Mesenteric fat pad (tissue), 1 donor: ENCODE results near the gene SPG11. TPM values are rescaled to one million over a fixed set of nuclear protein-coding genes. Genes with fewer than 3 reads are reported as not detected.
"Not testable (repeated sequence)": the region's sequence is repeated elsewhere in the genome, so short reads cannot be mapped to it uniquely, and the experiment has no call there.

Experiments used
- DNase-seq: peaks from one replicate; pipeline ENCODE4 v3.0.0-alpha.2; 2020; ENCODE audit warnings: low spot score
- total RNA-seq: library from RNA; stranded (reverse); fragmentation: NEBNext Ultra II Directional; extraction: Animal tissue kit (Norgen Biotek cat#: 25700); gene quantifications from one replicate; pipeline ENCODE4 v1.2.1, GENCODE V29; 2021
- donor health status: DM: yes; HTN: yes; CAD: no.

The SPG11 gene
- total RNA-seq, 1 donor from 2014 or later: 72.1 TPM

GRCh38 chr15:44676676-44677075 lies 13.2 kb upstream of the SPG11 start:
- no peak for DNase-seq

GRCh38 chr15:44675911-44676310 lies 12.4 kb upstream of the SPG11 start:
- no peak for DNase-seq

GRCh38 chr15:44673639-44674038 lies 10.2 kb upstream of the SPG11 start:
- no peak for DNase-seq

- DNase-seq: no peak
Measured at GRCh38 chr15:44670087-44670950, 6.9 kb upstream of the SPG11 start.

GRCh38 chr15:44668921-44669320 lies 5.5 kb upstream of the SPG11 start:
- DNase-seq: no peak

GRCh38 chr15:44667039-44667360 lies 3.5 kb upstream of the SPG11 start:
- no peak for DNase-seq

- no peak for DNase-seq
Measured at GRCh38 chr15:44666210-44667038, 3.0 kb upstream of the SPG11 start.

- DNase-seq: no peak
Measured at GRCh38 chr15:44662478-44663409, 718 bp downstream of the SPG11 start.

GRCh38 chr15:44661576-44661975 lies 1.9 kb downstream of the SPG11 start:
- DNase-seq: no peak

- no peak for DNase-seq
Measured at GRCh38 chr15:44659056-44659455, 4.4 kb downstream of the SPG11 start.

GRCh38 chr15:44657378-44657777 lies 6.1 kb downstream of the SPG11 start:
- DNase-seq: no peak

- DNase-seq: no peak
Measured at GRCh38 chr15:44656913-44657312, 6.5 kb downstream of the SPG11 start.

- DNase-seq: no peak
Measured at GRCh38 chr15:44656298-44656697, 7.2 kb downstream of the SPG11 start.

- DNase-seq: no peak
Measured at GRCh38 chr15:44654858-44655257, 8.6 kb downstream of the SPG11 start.

- no peak for DNase-seq
Measured at GRCh38 chr15:44647637-44648036, 15.8 kb downstream of the SPG11 start.

GRCh38 chr15:44647036-44647435 lies 16.4 kb downstream of the SPG11 start:
- DNase-seq: no peak

- no peak for DNase-seq
Measured at GRCh38 chr15:44646460-44646859, 17.0 kb downstream of the SPG11 start.

- DNase-seq: no peak
Measured at GRCh38 chr15:44641651-44642050, 21.8 kb downstream of the SPG11 start.

- DNase-seq: no peak
Measured at GRCh38 chr15:44636976-44637375, 26.5 kb downstream of the SPG11 start.

- no peak for DNase-seq
Measured at GRCh38 chr15:44633603-44634002, 29.9 kb downstream of the SPG11 start.

- not testable (repeated sequence) for DNase-seq
Measured at GRCh38 chr15:44625286-44625685, 38.2 kb downstream of the SPG11 start.
